Measurements from ENCODE around the gene ELFN1. TPM values are rescaled to one million over a fixed set of nuclear protein-coding genes. Genes with fewer than 3 reads are reported as not detected.

ELFN1 gene
- total RNA-seq: 0.07 and 0.14 TPM in 2 replicates

GRCh38 chr7:1669954-1670893 lies at the start of gene ELFN1:
ELFN1 (plus strand) TSS chr7:1670277; CDS start chr7:1744597, 74,320 bp downstream.

Other genes with a start within 250 kb of the ELFN1 start
- 20.7 and 31.0 TPM in 2 replicates for gene MICALL2, start 210.8 kb upstream of the ELFN1 start, total RNA-seq
- 80.8 and 85.8 TPM in 2 replicates for gene INTS1, start 165.9 kb upstream of the ELFN1 start, total RNA-seq
- gene MAFK, start 139.6 kb upstream of the ELFN1 start, total RNA-seq: 17.4 and 19.3 TPM in 2 replicates
- gene TMEM184A, start 114.1 kb upstream of the ELFN1 start, total RNA-seq: 23.9 and 24.3 TPM in 2 replicates
- 59.9 and 61.9 TPM in 2 replicates for gene PSMG3, start 100.2 kb upstream of the ELFN1 start, total RNA-seq